ENCODE results near the gene LAMTOR1.

DNA sequence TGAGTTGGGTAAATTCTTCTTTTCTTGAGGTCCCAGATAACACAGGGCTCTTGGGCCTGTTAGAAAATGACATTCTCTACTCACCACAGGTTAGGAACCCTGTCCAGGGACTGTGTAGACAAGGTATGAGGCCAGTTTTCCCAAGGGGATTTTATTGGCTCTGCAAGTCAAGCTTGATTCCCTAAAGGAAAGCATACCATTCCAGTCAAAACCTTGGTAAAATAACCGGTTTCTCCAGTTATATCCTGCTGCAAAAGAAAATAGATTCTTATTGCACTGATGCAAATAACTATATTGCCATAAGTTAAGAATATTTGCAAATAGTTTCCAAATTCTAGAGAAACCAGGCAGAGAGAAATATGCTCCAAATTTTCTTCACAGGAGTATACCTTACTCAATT lies 22.9 kb upstream of the LAMTOR1 start:
- TF ChIP-seq, protein P1, sequence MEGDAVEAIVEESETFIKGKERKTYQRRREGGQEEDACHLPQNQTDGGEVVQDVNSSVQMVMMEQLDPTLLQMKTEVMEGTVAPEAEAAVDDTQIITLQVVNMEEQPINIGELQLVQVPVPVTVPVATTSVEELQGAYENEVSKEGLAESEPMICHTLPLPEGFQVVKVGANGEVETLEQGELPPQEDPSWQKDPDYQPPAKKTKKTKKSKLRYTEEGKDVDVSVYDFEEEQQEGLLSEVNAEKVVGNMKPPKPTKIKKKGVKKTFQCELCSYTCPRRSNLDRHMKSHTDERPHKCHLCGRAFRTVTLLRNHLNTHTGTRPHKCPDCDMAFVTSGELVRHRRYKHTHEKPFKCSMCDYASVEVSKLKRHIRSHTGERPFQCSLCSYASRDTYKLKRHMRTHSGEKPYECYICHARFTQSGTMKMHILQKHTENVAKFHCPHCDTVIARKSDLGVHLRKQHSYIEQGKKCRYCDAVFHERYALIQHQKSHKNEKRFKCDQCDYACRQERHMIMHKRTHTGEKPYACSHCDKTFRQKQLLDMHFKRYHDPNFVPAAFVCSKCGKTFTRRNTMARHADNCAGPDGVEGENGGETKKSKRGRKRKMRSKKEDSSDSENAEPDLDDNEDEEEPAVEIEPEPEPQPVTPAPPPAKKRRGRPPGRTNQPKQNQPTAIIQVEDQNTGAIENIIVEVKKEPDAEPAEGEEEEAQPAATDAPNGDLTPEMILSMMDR (conservative IDR thresholded peaks at IDR 0.05; ENCODE audit: low read depth, low read length): no peak
- no peak for TF ChIP-seq EZH2 (IDR thresholded peaks at IDR 0.05; ENCODE audit: low read length, unreplicated experiment)
